K562 (cell line): Measurements from ENCODE around the gene NFYC. TPM values are rescaled to one million over a fixed set of nuclear protein-coding genes. Genes with fewer than 3 reads are reported as not detected.

Experiments
- ATAC-seq: fragments of 200-7000 bp; cut with Tn5 transposase; 3 replicates; pipeline ENCODE4 v1.9.1; 2020; ENCODE audit warnings: moderate library complexity
- BruUV-seq: library from RNA; stranded (reverse); fragments of 400-500 nt; replicated peaks from 2 replicates; lab custom pipeline; 2021; lab: Mats Ljungman, UMichigan
- CTCF ChIA-PET: fragments of 300-600 bp; formaldehyde crosslinking; extraction: SDS; loops from one replicate; lab custom pipeline; 2021; ENCODE audit warnings: low intra/inter-chr PET ratio; lab: Yijun Ruan, JAX
- POLR2A ChIA-PET: fragments of 300-600, 350-650 bp; sonication (Branson Sonifier 250); formaldehyde crosslinking; extraction: SDS; loops from one replicate; lab custom pipeline; 2021; ENCODE audit warnings: antibody characterized with exemption, inconsistent platforms; lab: Yijun Ruan, JAX
- DNase-seq, 4 experiments: peaks; one replicate each; pipeline versions ENCODE4 v3.0.0 to v3.0.0-alpha.2; 2011 to 2018; ENCODE audit warnings: low spot score in 3 of 4, mixed read lengths in 3 of 4; ENCODE audit errors: extremely low read depth in 1 of 4
- FAIRE-seq: peaks from 2 replicates; lab custom pipeline; 2011; peaks lifted over from hg19 to GRCh38; lab: Jason Lieb, UNC
- H2AFZ ChIP-seq: 2 replicates; pipeline ENCODE4 v1.6.0; 2011; ENCODE audit warnings: low read depth, low read length, control low read depth, inconsistent platforms
- H3K27ac ChIP-seq: fragments of 200-600 bp; 3 replicates; pipeline ENCODE4 v1.8.0; 2011; ENCODE audit warnings: low read depth, mild to moderate bottlenecking, control low read depth, inconsistent platforms, low read length, moderate library complexity, mixed read lengths; ENCODE audit errors: extremely low read depth
- H3K27me3 ChIP-seq, 2 experiments: fragments of 300-600 bp in 1 of 2; 2 replicates in 1 of 2; 3 replicates in 1 of 2; pipeline versions ENCODE4 v1.6.0 to v1.8.0; 2011; ENCODE audit warnings: inconsistent platforms in 2 of 2, low read length in 2 of 2, mild to moderate bottlenecking in 1 of 2, mixed read lengths in 1 of 2, moderate library complexity in 1 of 2; ENCODE audit not compliant: control insufficient read depth in 2 of 2, insufficient read depth in 2 of 2
- H3K36me3 ChIP-seq: fragments of 300-600 bp; 3 replicates; pipeline ENCODE4 v1.8.0; 2011; ENCODE audit warnings: mild to moderate bottlenecking, low read length, inconsistent platforms; ENCODE audit not compliant: control insufficient read depth, insufficient read depth
- H3K4me1 ChIP-seq, 2 experiments: fragments of 200-600 bp in 1 of 2; replicated peaks in 1 of 2; 2 replicates in 1 of 2; 3 replicates in 1 of 2; pipeline versions ENCODE4 v1.5.1 to v1.8.0; 2011; ENCODE audit warnings: inconsistent platforms in 2 of 2, low read length in 2 of 2, mild to moderate bottlenecking in 1 of 2, mixed read lengths in 1 of 2, moderate library complexity in 1 of 2; ENCODE audit not compliant: control insufficient read depth in 2 of 2, insufficient read depth in 2 of 2
- H3K4me2 ChIP-seq: 2 replicates; pipeline ENCODE4 v1.6.1; 2011; ENCODE audit warnings: low read length, control low read depth, inconsistent platforms, mixed read lengths; ENCODE audit not compliant: insufficient read depth
- H3K4me3 ChIP-seq: fragments of 200-600 bp; sonication (generic), shearing (Covaris generic); 2 replicates; pipeline ENCODE4 v1.5.1; 2016; ENCODE audit warnings: control low read depth, inconsistent platforms
- H3K79me2 ChIP-seq: fragments of 200-600 bp; 3 replicates; pipeline ENCODE4 v1.8.0; 2011; ENCODE audit warnings: low read length, inconsistent platforms; ENCODE audit not compliant: control insufficient read depth, insufficient read depth
- H3K9ac ChIP-seq, 2 experiments: 2 replicates each; pipeline versions ENCODE4 v1.6.0 to v1.6.1; 2011; ENCODE audit warnings: low read depth in 2 of 2, low read length in 2 of 2, control low read depth in 1 of 2, inconsistent platforms in 1 of 2, mild to moderate bottlenecking in 1 of 2, mixed read lengths in 1 of 2; ENCODE audit not compliant: insufficient read depth in 1 of 2
- H3K9me1 ChIP-seq: one replicate; pipeline ENCODE4 v1.6.0; 2011; ENCODE audit warnings: inconsistent platforms, mild to moderate bottlenecking, low read length, moderate library complexity; ENCODE audit not compliant: control insufficient read depth, insufficient read depth
- H3K9me3 ChIP-seq: replicated peaks from 2 replicates; pipeline ENCODE4 v1.5.1; 2011; ENCODE audit warnings: low read depth, low read length, inconsistent platforms; ENCODE audit not compliant: control insufficient read depth, insufficient read depth
- H4K20me1 ChIP-seq: replicated peaks from 2 replicates; pipeline ENCODE4 v1.6.1; 2011; ENCODE audit warnings: low read length, inconsistent platforms, mixed read lengths; ENCODE audit not compliant: control insufficient read depth, insufficient read depth
- SIRT6 ChIP-seq: IDR thresholded peaks from one replicate; pipeline ENCODE4 v1.6.1; 2012; ENCODE audit warnings: low read depth, mild to moderate bottlenecking, control low read depth, inconsistent platforms, low read length, moderate library complexity
- TEAD4 ChIP-seq, 2 experiments: sonication (generic) in 1 of 2; formaldehyde crosslinking in 1 of 2; IDR thresholded peaks; 2 replicates each; pipeline versions ENCODE4 v1.6.1 to v1.8.0; 2012 to 2022; ENCODE audit warnings: borderline replicate concordance in 1 of 2, inconsistent platforms in 1 of 2, low read length in 1 of 2, mild to moderate bottlenecking in 1 of 2, missing genetic modification reagents in 1 of 2
- ZFP30 ChIP-seq: fragments of 250-450 bp; sonication (Bioruptor Pico); IDR thresholded peaks from 2 replicates; pipeline ENCODE4 v1.8.0; 2022; ENCODE audit warnings: moderate library complexity, mild to moderate bottlenecking, inconsistent platforms, borderline replicate concordance
- ZNF551 ChIP-seq: fragments of 250-450 bp; sonication (Bioruptor Pico); IDR thresholded peaks from 2 replicates; pipeline ENCODE4 v1.5.0; 2021; ENCODE audit warnings: mild to moderate bottlenecking, moderate library complexity
- WGBS: fragments of 100-300 bp; shearing (Covaris generic); methylation state at CpG from one replicate; pipeline ENCODE4 v1.1.6; 2016; ENCODE audit warnings: low coverage, mixed read lengths; ENCODE audit not compliant: insufficient coverage; ENCODE audit errors: missing lambda C conversion rate; 5-methylcytosine and 5-hydroxymethylcytosine counted together
- in situ Hi-C: fragments of 300-500 bp; cut with MboI; formaldehyde crosslinking; loops from 4 replicates; pipeline ENCODE4 v1.15.0; 2018; ENCODE audit warnings: inconsistent platforms, mixed read lengths
- intact Hi-C: fragments of 100-400 bp; cut with micrococcal nuclease; formaldehyde crosslinking; loops from 2 replicates; pipeline ENCODE4 v1.14.2; 2022
- polyA plus RNA-seq, 8 experiments: library from polyadenylated mRNA; depleted of rRNA in 4 of 8; stranded (reverse) in 5 of 8; unstranded in 3 of 8; fragments of >200 nt; fragmentation: Nextera tagmentation in 2 of 8; fragmentation: Illumina TruSeq in 1 of 8; extraction: Ambion mirVana in 2 of 8; extraction: Trizol in 1 of 8; gene quantifications; 2 replicates each; pipeline versions ENCODE4 v1.2.1 to v1.2.3, GENCODE V29; 2011 to 2014; ENCODE audit warnings: inconsistent platforms in 1 of 8, missing spikeins in 1 of 8
- total RNA-seq, 7 experiments: library from RNA; depleted of rRNA in 6 of 7; stranded (reverse); fragments of >200 nt in 6 of 7; fragmentation: Illumina TruSeq in 2 of 7; extraction: Trizol in 2 of 7; gene quantifications; 2 replicates each; pipeline versions ENCODE4 v1.2.1 to v1.2.3, GENCODE V29; 2011 to 2021; ENCODE audit warnings: low replicate concordance in 1 of 7
- TF ChIP-seq, protein P1 (sequence below): fragments of 450-650 bp; IDR thresholded peaks from 2 replicates; pipeline ENCODE4 v1.6.1; 2016; ENCODE audit warnings: low read depth, mild to moderate bottlenecking, moderate library complexity

The NFYC gene
- total and polyA plus RNA-seq, 9 of the 15 experiments (the other 6 are each of a cell fraction or from before 2014, with no cell fraction given), result 4.8 to 59.8 (median 41.1) TPM

DNA sequence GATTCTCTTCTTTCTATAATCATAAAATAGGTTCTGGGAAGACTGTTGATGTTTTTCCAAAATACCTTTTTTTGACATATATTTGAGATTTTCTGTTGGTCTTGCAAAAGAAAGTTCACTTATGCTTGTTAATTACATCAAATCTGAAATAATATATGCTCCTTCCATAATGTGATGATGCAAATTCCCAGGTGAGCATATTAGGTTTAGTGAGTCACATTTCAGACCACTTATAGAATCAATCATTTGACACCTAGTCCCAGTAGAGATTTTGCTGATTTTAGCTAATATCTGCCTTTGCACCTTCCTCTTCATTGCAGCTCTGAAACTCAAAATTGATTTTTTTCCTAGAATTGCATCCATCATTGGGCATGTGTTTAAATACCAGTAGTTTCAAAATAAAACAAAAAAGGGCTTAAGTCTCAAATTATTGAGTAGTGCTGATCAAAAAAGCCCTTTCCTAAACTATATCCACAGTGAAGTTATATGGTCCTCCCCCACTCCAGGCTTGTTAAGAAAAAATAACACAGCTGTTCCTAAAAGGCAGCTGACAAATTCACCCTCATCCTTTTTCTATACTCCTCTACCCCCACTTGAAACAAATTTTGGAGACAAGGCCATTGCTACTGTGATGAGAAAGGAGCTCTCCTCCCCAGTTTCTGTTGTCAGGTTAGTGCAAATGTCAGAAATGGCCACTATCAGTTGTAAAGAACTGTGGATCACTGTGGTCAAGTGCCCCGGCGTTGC, 55.0 kb downstream of the NFYC start:
- no peak overlapping the region for H3K4me3 ChIP-seq
- peaks cover 81% of the 10 kb centered on the region for H3K36me3 ChIP-seq
- TF ChIP-seq TEAD4 (IDR thresholded peaks at IDR 0.05; ENCODE audit: low read length) (no peak), TEAD4 (CRISPR knock-in tag; IDR thresholded peaks at IDR 0.05; ENCODE audit: borderline replicate concordance) (no peak), ZFP30 (no peak), ZNF551 (CRISPR knock-in tag) (no peak), SIRT6 (no peak)
- TF ChIP-seq, protein P1, sequence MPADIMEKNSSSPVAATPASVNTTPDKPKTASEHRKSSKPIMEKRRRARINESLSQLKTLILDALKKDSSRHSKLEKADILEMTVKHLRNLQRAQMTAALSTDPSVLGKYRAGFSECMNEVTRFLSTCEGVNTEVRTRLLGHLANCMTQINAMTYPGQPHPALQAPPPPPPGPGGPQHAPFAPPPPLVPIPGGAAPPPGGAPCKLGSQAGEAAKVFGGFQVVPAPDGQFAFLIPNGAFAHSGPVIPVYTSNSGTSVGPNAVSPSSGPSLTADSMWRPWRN, result no peak
- WGBS, result 84% methylated on average over 2 of the region's 2 CpGs
- no peaks in the 10 kb centered on the region for H3K9me3 ChIP-seq
- no TSS peak for BruUV-seq
- DNase-seq, result no peak
- intact Hi-C loops, result no loop called here
- H3K4me2 ChIP-seq, result no peak overlapping the region
- FAIRE-seq, result no peak
- H3K79me2 ChIP-seq, result peaks cover 21% of the 10 kb centered on the region
- H2AFZ ChIP-seq, result no peak overlapping the region
- H3K4me1 ChIP-seq, result peaks cover 0 to 3% of the 10 kb centered on the region in 2 experiments; a peak in 1 of 5 replicates
- H3K27ac ChIP-seq, result no peak overlapping the region
- in situ Hi-C loops, result no loop called here
- no peak for ATAC-seq
- POLR2A ChIA-PET, result interaction anchor here (0.6 to 1.6 kb wide), 5 partner anchors 12 to 233 kb away, joined by 3 to 8 read pairs (median 3); partner anchors contain the start of gene CTPS1
- 0 out of 2 replicates have a peak, but pooled peaks cover 4% of the 10 kb centered on the region for H4K20me1 ChIP-seq
- no peaks in the 10 kb centered on the region for H3K9me1 ChIP-seq
- CTCF ChIA-PET, result no interaction called here
- no peaks in the 10 kb centered on the region for H3K27me3 ChIP-seq
- no peak overlapping the region for H3K9ac ChIP-seq
